H9 (cell line): ENCODE data around the gene SETD6. TPM values are rescaled to one million over a fixed set of nuclear protein-coding genes. Genes with fewer than 3 reads are reported as not detected.

Experiments
- DNase-seq: peaks from one replicate; pipeline ENCODE4 v3.0.0-alpha.2; 2017
- H2AFZ ChIP-seq: one replicate; pipeline ENCODE4 v1.6.1; 2013; ENCODE audit warnings: mild to moderate bottlenecking, low read length, control low read depth, moderate library complexity
- H2AK5ac ChIP-seq: 2 replicates; pipeline ENCODE4 v1.6.1; 2013; ENCODE audit warnings: low read length, control low read depth, mixed read lengths; ENCODE audit not compliant: insufficient read length
- H2BK120ac ChIP-seq: one replicate; pipeline ENCODE4 v1.6.1; 2013; ENCODE audit warnings: low read depth, mild to moderate bottlenecking, low read length, control low read depth, inconsistent platforms; ENCODE audit not compliant: poor library complexity, severe bottlenecking
- H2BK12ac ChIP-seq: 2 replicates; pipeline ENCODE4 v1.6.1; 2013; ENCODE audit warnings: low read length, control low read depth, mixed read lengths, low read depth; ENCODE audit not compliant: insufficient read length
- H2BK15ac ChIP-seq: 2 replicates; pipeline ENCODE4 v1.6.1; 2013; ENCODE audit warnings: low read depth, low read length, control low read depth
- H2BK20ac ChIP-seq: one replicate; pipeline ENCODE4 v1.6.1; 2013; ENCODE audit warnings: low read depth, mild to moderate bottlenecking, low read length, control low read depth, inconsistent platforms; ENCODE audit not compliant: poor library complexity, severe bottlenecking
- H2BK5ac ChIP-seq: 2 replicates; pipeline ENCODE4 v1.6.1; 2013; ENCODE audit warnings: low read length, control low read depth, mixed read lengths; ENCODE audit not compliant: insufficient read length
- H3K14ac ChIP-seq: 2 replicates; pipeline ENCODE4 v1.6.1; 2013; ENCODE audit warnings: low read length, control low read depth; ENCODE audit not compliant: insufficient read depth
- H3K18ac ChIP-seq: 2 replicates; pipeline ENCODE4 v1.6.1; 2013; ENCODE audit warnings: low read depth, mild to moderate bottlenecking, mixed read lengths, low read length, control low read depth; ENCODE audit not compliant: insufficient read length
- H3K23ac ChIP-seq: 2 replicates; pipeline ENCODE4 v1.6.1; 2013; ENCODE audit warnings: low read length, control low read depth, mixed read lengths, low read depth; ENCODE audit not compliant: insufficient read length
- H3K23me2 ChIP-seq: 2 replicates; pipeline ENCODE4 v1.6.1; 2013; ENCODE audit warnings: low read depth, mild to moderate bottlenecking, mixed read lengths, low read length, control low read depth; ENCODE audit not compliant: insufficient read length, poor library complexity, severe bottlenecking
- H3K27ac ChIP-seq: 2 replicates; pipeline ENCODE4 v1.5.1; 2013; ENCODE audit warnings: low read length, control low read depth, mixed read lengths, low read depth; ENCODE audit not compliant: insufficient read length
- H3K27me3 ChIP-seq: 2 replicates; pipeline ENCODE4 v1.6.1; 2013; ENCODE audit warnings: low read length, control low read depth, inconsistent platforms; ENCODE audit not compliant: insufficient read depth
- H3K4ac ChIP-seq: 2 replicates; pipeline ENCODE4 v1.6.1; 2013; ENCODE audit warnings: low read depth, mild to moderate bottlenecking, control low read depth, inconsistent platforms, low read length, moderate library complexity
- H3K4me1 ChIP-seq: 2 replicates; pipeline ENCODE4 v1.6.1; 2013; ENCODE audit warnings: low read length, control low read depth, inconsistent platforms; ENCODE audit not compliant: insufficient read depth
- H3K4me2 ChIP-seq: 2 replicates; pipeline ENCODE4 v1.6.1; 2013; ENCODE audit warnings: low read length, control low read depth, mixed read lengths; ENCODE audit not compliant: insufficient read length, insufficient read depth
- H3K56ac ChIP-seq: 2 replicates; pipeline ENCODE4 v1.6.1; 2013; ENCODE audit warnings: low read depth, mild to moderate bottlenecking, mixed read lengths, low read length, control low read depth; ENCODE audit not compliant: insufficient read length
- H3K79me1 ChIP-seq: 2 replicates; pipeline ENCODE4 v1.6.1; 2013; ENCODE audit warnings: low read depth, mild to moderate bottlenecking, moderate library complexity, low read length, control low read depth, inconsistent platforms; ENCODE audit not compliant: insufficient read depth, poor library complexity, severe bottlenecking
- H3K79me2 ChIP-seq: 2 replicates; pipeline ENCODE4 v1.6.1; 2013; ENCODE audit warnings: low read length, control low read depth, inconsistent platforms; ENCODE audit not compliant: insufficient read depth
- H3K9ac ChIP-seq: 2 replicates; pipeline ENCODE4 v1.6.1; 2013; ENCODE audit warnings: low read length, control low read depth, mixed read lengths; ENCODE audit not compliant: insufficient read length; ENCODE audit errors: extremely low read depth
- H3K9me3 ChIP-seq: one replicate; pipeline ENCODE4 v1.6.1; 2013; ENCODE audit warnings: low read depth, low read length, inconsistent platforms; ENCODE audit not compliant: control insufficient read depth
- H3T11ph ChIP-seq: one replicate; pipeline ENCODE4 v1.6.1; 2013; ENCODE audit warnings: mild to moderate bottlenecking, low read length, control low read depth, inconsistent platforms
- H4K20me1 ChIP-seq: one replicate; pipeline ENCODE4 v1.6.1; 2013; ENCODE audit not compliant: control insufficient read depth, insufficient read length, insufficient read depth
- H4K5ac ChIP-seq: 2 replicates; pipeline ENCODE4 v1.6.1; 2013; ENCODE audit warnings: low read depth, mild to moderate bottlenecking, mixed read lengths, low read length, control low read depth; ENCODE audit not compliant: insufficient read length
- H4K8ac ChIP-seq: replicated peaks from 2 replicates; pipeline ENCODE4 v1.6.1; 2013; ENCODE audit warnings: low read length, control low read depth, mixed read lengths, low read depth; ENCODE audit not compliant: insufficient read length
- H4K91ac ChIP-seq: 2 replicates; pipeline ENCODE4 v1.6.1; 2013; ENCODE audit warnings: low read depth, mild to moderate bottlenecking, moderate library complexity, mixed read lengths, low read length, control low read depth; ENCODE audit not compliant: insufficient read length
- H3K27ac Mint-ChIP-seq, 3 experiments: 2 replicates in 2 of 3; 3 replicates in 1 of 3; pipeline ENCODE4 v1.8.0; 2020 to 2021; ENCODE audit warnings: mixed read lengths in 3 of 3, mild to moderate bottlenecking in 1 of 3, moderate library complexity in 1 of 3
- H3K27me3 Mint-ChIP-seq: 2 replicates; pipeline ENCODE4 v1.8.0; 2021; ENCODE audit warnings: low read depth, mild to moderate bottlenecking, moderate library complexity, mixed read lengths
- H3K36me3 Mint-ChIP-seq, 3 experiments: 2 replicates in 2 of 3; 3 replicates in 1 of 3; pipeline ENCODE4 v1.8.0; 2020 to 2021; ENCODE audit warnings: low read depth in 3 of 3, mixed read lengths in 3 of 3; ENCODE audit not compliant: insufficient read depth in 1 of 3
- H3K4me1 Mint-ChIP-seq, 2 experiments: 2 replicates each; pipeline ENCODE4 v1.8.0; 2020; ENCODE audit warnings: mixed read lengths in 2 of 2
- H3K4me3 Mint-ChIP-seq, 2 experiments: 2 replicates in 1 of 2; 3 replicates in 1 of 2; pipeline ENCODE4 v1.8.0; 2020 to 2021; ENCODE audit warnings: mild to moderate bottlenecking in 2 of 2, mixed read lengths in 2 of 2, moderate library complexity in 1 of 2
- H3K9me3 Mint-ChIP-seq, 2 experiments: 2 replicates in 1 of 2; 3 replicates in 1 of 2; pipeline ENCODE4 v1.8.0; 2020; ENCODE audit warnings: mild to moderate bottlenecking in 2 of 2, mixed read lengths in 2 of 2, moderate library complexity in 1 of 2
- CTCF ChIP-seq: fragments of 200-600 bp; sonication (generic); conservative IDR thresholded peaks from 3 replicates; pipeline ENCODE4 v1.8.0; 2021; ENCODE audit warnings: antibody characterized with exemption, mild to moderate bottlenecking
- WGBS: extraction: QIAGEN DNeasy Blood & Tissue Kit; methylation state at CpG from one replicate; pipeline ENCODE4 v1.1.7; 2013; ENCODE audit warnings: missing lambda C conversion rate, low lambda C conversion rate, mixed read lengths; ENCODE audit not compliant: insufficient read length; ENCODE audit errors: extremely low coverage; 5-methylcytosine and 5-hydroxymethylcytosine counted together
- total RNA-seq: library from RNA; stranded (reverse); gene quantifications from 2 replicates; pipeline ENCODE4 v1.2.1, GENCODE V29; 2021

The SETD6 gene
- total RNA-seq, 1 experiment from 2014 or later = 55.6 TPM

GRCh38 chr16:58495521-58496331 is 19.6 kb upstream of the SETD6 start:
- no peak overlapping the region for H3K27ac ChIP-seq
- no peak overlapping the region for H2AK5ac ChIP-seq
- H3K4me1 ChIP-seq = no peaks in the 10 kb centered on the region; the same call in 1 of the 2 replicates
- peak overlapping the region; percentile 64; the same call in 1 of the 2 replicates for H3K4ac ChIP-seq
- peak overlapping the region; percentile 97 for H2BK120ac ChIP-seq
- peaks cover 19 to 49% of the 10 kb centered on the region in 2 experiments for H3K4me1 Mint-ChIP-seq
- peak overlapping the region in 1 of 2 experiments; percentile 71; a peak in 2 of 5 replicates for H3K4me3 Mint-ChIP-seq
- H2AFZ ChIP-seq = no peak overlapping the region
- H3K56ac ChIP-seq = no peak overlapping the region
- peak; percentile 34 for DNase-seq
- H4K8ac ChIP-seq = no peak overlapping the region
- H3K36me3 Mint-ChIP-seq = no peaks in the 10 kb centered on the region; a peak in 1 of 7 replicates
- H3K9ac ChIP-seq = no peak overlapping the region
- H2BK5ac ChIP-seq = no peak overlapping the region
- peak overlapping the region; percentile 95 for H3K14ac ChIP-seq
- H2BK15ac ChIP-seq = no peak overlapping the region
- peak overlapping the region; percentile 40 for H3T11ph ChIP-seq
- no peaks in the 10 kb centered on the region for H3K9me3 Mint-ChIP-seq
- peak overlapping the region; percentile 32 for H2BK20ac ChIP-seq
- WGBS = no CpG with 5 or more reads among the region's 24 CpGs
- H3K18ac ChIP-seq = peak overlapping the region; percentile 96
- no peaks in the 10 kb centered on the region for H3K9me3 ChIP-seq
- H4K20me1 ChIP-seq = no peaks in the 10 kb centered on the region
- H3K23ac ChIP-seq = no peak overlapping the region
- peak overlapping the region; percentile 49 to 96 (median 55); a peak in 5 of 7 replicates for H3K27ac Mint-ChIP-seq
- H4K5ac ChIP-seq = no peak overlapping the region
- no peaks in the 10 kb centered on the region for H3K27me3 ChIP-seq
- H4K91ac ChIP-seq = peak overlapping the region; percentile 46
- H3K79me1 ChIP-seq = no peaks in the 10 kb centered on the region
- H3K23me2 ChIP-seq = peaks cover 8% of the 10 kb centered on the region
- no peak for TF ChIP-seq CTCF
- peak overlapping the region; percentile 13 for H2BK12ac ChIP-seq
- peaks cover 42% of the 10 kb centered on the region for H3K27me3 Mint-ChIP-seq
- no peaks in the 10 kb centered on the region for H3K79me2 ChIP-seq
- H3K4me2 ChIP-seq = no peak overlapping the region
